GM12878 (cell line): Measurements from ENCODE around the gene ATP6V0E1. TPM values are rescaled to one million over a fixed set of nuclear protein-coding genes. Genes with fewer than 3 reads are reported as not detected.

Experiments used
- ATAC-seq: fragments of 200-7000 bp; cut with Tn5 transposase; 3 replicates; pipeline ENCODE4 v1.9.1; 2020; ENCODE audit warnings: mild to moderate bottlenecking, moderate library complexity
- BruUV-seq: library from RNA; stranded (reverse); fragments of 400-500 nt; replicated peaks from 2 replicates; lab custom pipeline; 2021; lab: Mats Ljungman, UMichigan
- CTCF ChIA-PET: fragments of 300-600 bp; sonication (Branson Sonifier 250); formaldehyde crosslinking; extraction: SDS; loops from one replicate; lab custom pipeline; 2021; ENCODE audit warnings: inconsistent platforms; lab: Yijun Ruan, JAX
- POLR2A ChIA-PET: fragments of 350-600 bp; formaldehyde crosslinking; extraction: SDS; loops from one replicate; lab custom pipeline; 2021; ENCODE audit warnings: inconsistent platforms; lab: Charles Lee
- RAD21 ChIA-PET: fragments of 300-600 bp; sonication (Branson Sonifier 250); formaldehyde crosslinking; loops from one replicate; lab custom pipeline; 2023; ENCODE audit warnings: antibody characterized with exemption; ENCODE audit not compliant: unreplicated experiment; lab: Charles Lee
- SMC1A ChIA-PET: fragments of 300-600 bp; sonication (Branson Sonifier 250); formaldehyde crosslinking; loops from one replicate; lab custom pipeline; 2023; ENCODE audit not compliant: unreplicated experiment, uncharacterized antibody; lab: Charles Lee
- DNase-seq: peaks from one replicate; pipeline ENCODE4 v3.0.0-alpha.2; 2011; ENCODE audit warnings: low read depth, low spot score
- FAIRE-seq: peaks from 3 replicates; lab custom pipeline; 2011; peaks lifted over from hg19 to GRCh38; lab: Jason Lieb, UNC
- H2AFZ ChIP-seq: 2 replicates; pipeline ENCODE4 v1.6.0; 2011; ENCODE audit warnings: low read depth, low read length, control low read depth; ENCODE audit not compliant: control insufficient read depth
- H3K27ac ChIP-seq: 2 replicates; pipeline ENCODE4 v1.5.1; 2011; ENCODE audit warnings: control low read depth; ENCODE audit not compliant: control insufficient read depth, insufficient read depth
- H3K27me3 ChIP-seq, 2 experiments: replicated peaks in 1 of 2; 2 replicates each; pipeline versions ENCODE4 v1.6.0 to v1.6.1; 2011; ENCODE audit warnings: low read length in 1 of 2; ENCODE audit not compliant: control insufficient read depth in 2 of 2, insufficient read depth in 2 of 2
- H3K36me3 ChIP-seq, 2 experiments: 2 replicates each; pipeline ENCODE4 v1.5.1; 2011; ENCODE audit warnings: low read length in 1 of 2; ENCODE audit not compliant: control insufficient read depth in 2 of 2, insufficient read depth in 2 of 2
- H3K4me1 ChIP-seq: 2 replicates; pipeline ENCODE4 v1.6.1; 2011; ENCODE audit warnings: mild to moderate bottlenecking, low read length, moderate library complexity, mixed read lengths; ENCODE audit not compliant: control insufficient read depth, insufficient read depth
- H3K4me2 ChIP-seq: 2 replicates; pipeline ENCODE4 v1.6.0; 2011; ENCODE audit warnings: control low read depth; ENCODE audit not compliant: control insufficient read depth, insufficient read depth
- H3K4me3 ChIP-seq: fragments of 200-600 bp; sonication (generic); 2 replicates; pipeline ENCODE4 v1.5.1; 2016
- H3K79me2 ChIP-seq: 2 replicates; pipeline ENCODE4 v1.6.0; 2011; ENCODE audit warnings: low read length; ENCODE audit not compliant: control insufficient read depth, insufficient read depth
- H3K9ac ChIP-seq: 2 replicates; pipeline ENCODE4 v1.8.0; 2011; ENCODE audit warnings: low read length, control low read depth, mixed read lengths; ENCODE audit not compliant: control insufficient read depth, insufficient read depth
- H3K9me3 ChIP-seq: replicated peaks from 3 replicates; pipeline ENCODE4 v1.5.1; 2011; ENCODE audit warnings: mild to moderate bottlenecking, low read length; ENCODE audit not compliant: control insufficient read depth, insufficient read depth
- H4K20me1 ChIP-seq: 2 replicates; pipeline ENCODE4 v1.6.0; 2011; ENCODE audit not compliant: control insufficient read depth, insufficient read depth
- BCLAF1 ChIP-seq: fragments of 450-650 bp; IDR thresholded peaks from 2 replicates; pipeline ENCODE4 v1.6.1; 2017; ENCODE audit warnings: antibody characterized with exemption, mild to moderate bottlenecking, moderate library complexity
- E4F1 ChIP-seq: fragments of 450-650 bp; IDR thresholded peaks from 2 replicates; pipeline ENCODE4 v1.6.1; 2018; ENCODE audit warnings: borderline replicate concordance, mild to moderate bottlenecking; ENCODE audit not compliant: partially characterized antibody
- HDGF ChIP-seq: fragments of 450-650 bp; IDR thresholded peaks from 2 replicates; pipeline ENCODE4 v1.6.1; 2016; ENCODE audit warnings: antibody characterized with exemption
- IRF5 ChIP-seq: fragments of 450-650 bp; IDR thresholded peaks from 2 replicates; pipeline ENCODE4 v1.6.1; 2017; ENCODE audit warnings: borderline replicate concordance
- KAT2A ChIP-seq: conservative IDR thresholded peaks from 2 replicates; pipeline ENCODE4 v1.6.1; 2011; ENCODE audit warnings: low read depth, low read length; ENCODE audit not compliant: control insufficient read depth
- LARP7 ChIP-seq: fragments of 450-650 bp; IDR thresholded peaks from 2 replicates; pipeline ENCODE4 v1.6.1; 2017; ENCODE audit warnings: mild to moderate bottlenecking
- MEF2B ChIP-seq: fragments of 450-650 bp; IDR thresholded peaks from 2 replicates; pipeline ENCODE4 v1.6.1; 2018; ENCODE audit warnings: mild to moderate bottlenecking, moderate library complexity; ENCODE audit not compliant: partially characterized antibody, poor library complexity, severe bottlenecking
- MTA2 ChIP-seq: fragments of 450-650 bp; IDR thresholded peaks from 2 replicates; pipeline ENCODE4 v1.6.1; 2016; ENCODE audit warnings: low read depth, mild to moderate bottlenecking, moderate library complexity
- MTA3 ChIP-seq: IDR thresholded peaks from 2 replicates; pipeline ENCODE4 v1.6.1; 2012; ENCODE audit warnings: low read length, inconsistent platforms, borderline replicate concordance
- NR2C1 ChIP-seq: fragments of 450-650 bp; IDR thresholded peaks from 2 replicates; pipeline ENCODE4 v1.6.1; 2017; ENCODE audit warnings: antibody characterized with exemption, mild to moderate bottlenecking, moderate library complexity
- NR2F1 ChIP-seq: fragments of 450-650 bp; conservative IDR thresholded peaks from 2 replicates; pipeline ENCODE4 v1.6.1; 2017; ENCODE audit warnings: mild to moderate bottlenecking
- RB1 ChIP-seq: fragments of 450-650 bp; formaldehyde crosslinking; IDR thresholded peaks from 2 replicates; pipeline ENCODE4 v1.6.1; 2017; ENCODE audit warnings: mild to moderate bottlenecking, borderline replicate concordance
- RCOR1 ChIP-seq: conservative IDR thresholded peaks from 2 replicates; pipeline ENCODE4 v1.6.1; 2012; ENCODE audit warnings: low read depth, low read length, improper control_type of control experiment
- RUNX3 ChIP-seq: IDR thresholded peaks from 2 replicates; pipeline ENCODE4 v1.6.1; 2012; ENCODE audit warnings: low read length, inconsistent platforms
- SIN3A ChIP-seq: IDR thresholded peaks from 2 replicates; pipeline ENCODE4 v1.6.1; 2012; ENCODE audit warnings: low read depth, low read length, improper control_type of control experiment
- SMAD1 ChIP-seq: fragments of 450-650 bp; IDR thresholded peaks from 2 replicates; pipeline ENCODE4 v1.6.1; 2018; ENCODE audit warnings: mild to moderate bottlenecking, low read depth; ENCODE audit not compliant: partially characterized antibody
- SMAD5 ChIP-seq: IDR thresholded peaks from 2 replicates; pipeline ENCODE4 v1.6.1; 2016; ENCODE audit warnings: antibody characterized with exemption, low read depth
- SRF ChIP-seq, 2 experiments: IDR thresholded peaks; 2 replicates each; pipeline ENCODE4 v1.6.1; 2011; ENCODE audit warnings: low read depth in 2 of 2, low read length in 2 of 2, mild to moderate bottlenecking in 1 of 2, moderate library complexity in 1 of 2
- TCF12 ChIP-seq: IDR thresholded peaks from 2 replicates; pipeline ENCODE4 v1.6.1; 2011; ENCODE audit warnings: low read depth, mild to moderate bottlenecking, low read length
- YBX1 ChIP-seq: fragments of 450-650 bp; IDR thresholded peaks from 2 replicates; pipeline ENCODE4 v1.6.1; 2016; ENCODE audit warnings: antibody characterized with exemption
- ZNF24 ChIP-seq: fragments of 450-650 bp; IDR thresholded peaks from 2 replicates; pipeline ENCODE4 v1.6.1; 2017; ENCODE audit warnings: antibody characterized with exemption, mild to moderate bottlenecking
- WGBS: methylation state at CpG from one replicate; pipeline ENCODE4 v1.1.6; 2016; ENCODE audit warnings: low lambda C conversion rate; ENCODE audit not compliant: insufficient replicate concordance, insufficient coverage; ENCODE audit errors: missing lambda C conversion rate; 5-methylcytosine and 5-hydroxymethylcytosine counted together
- in situ Hi-C: fragments of 300-500 bp; cut with MboI; formaldehyde crosslinking; loops from 9 replicates; pipeline ENCODE4 v1.14.3; 2018; ENCODE audit warnings: mixed read lengths
- intact Hi-C: fragments of 100-400 bp; cut with micrococcal nuclease; formaldehyde crosslinking; loops from one replicate; pipeline ENCODE4 v1.14.2; 2022; ENCODE audit not compliant: unreplicated experiment
- polyA plus RNA-seq, 11 experiments: library from polyadenylated mRNA; depleted of rRNA in 4 of 11; unstranded in 6 of 11; stranded (reverse) in 5 of 11; fragments of >200 nt; fragmentation: Nextera tagmentation in 4 of 11; fragmentation: Illumina TruSeq in 1 of 11; extraction: Ambion mirVana in 4 of 11; extraction: Trizol in 1 of 11; gene quantifications; 1 replicate in 1 of 11; 2 replicates in 10 of 11; pipeline versions ENCODE4 v1.2.1 to v1.2.3, GENCODE V29; 2011 to 2016; ENCODE audit warnings: inconsistent platforms in 2 of 11, missing spikeins in 2 of 11, low read depth in 1 of 11
- total RNA-seq, 4 experiments: library from RNA; depleted of rRNA in 3 of 4; stranded (reverse); fragments of >200 nt in 3 of 4; fragmentation: Illumina TruSeq in 1 of 4; extraction: Trizol in 1 of 4; gene quantifications; 2 replicates each; pipeline versions ENCODE4 v1.2.1 to v1.2.3, GENCODE V29; 2013 to 2021

The ATP6V0E1 gene
- total and polyA plus RNA-seq, 10 of the 15 experiments (the other 5 are each of a cell fraction or from before 2014, with no cell fraction given) = 143 to 787 (median 306) TPM

GRCh38 chr5:172944741-172945140, 38.8 kb upstream of the ATP6V0E1 start (continued):
- no peak for TF ChIP-seq HDGF
- TF ChIP-seq LARP7 = no peak
- TF ChIP-seq MEF2B = no peak
- no peak for TF ChIP-seq SIN3A
- no peak for TF ChIP-seq ZNF24
- no peak for TF ChIP-seq MTA3
- TF ChIP-seq YBX1 = no peak
- no peak for TF ChIP-seq SRF (IDR thresholded peaks at IDR 0.05; ENCODE audit: low read depth in 2 of 2, low read length in 2 of 2)
- TF ChIP-seq, all 136 proteins: peak for 0

GRCh38 chr5:172945151-172945550, 38.4 kb upstream of the ATP6V0E1 start:
- no peaks in the 10 kb centered on the region for H3K79me2 ChIP-seq
- POLR2A ChIA-PET = no interaction called here
- H2AFZ ChIP-seq = no peak overlapping the region
- no peak overlapping the region for H3K27ac ChIP-seq
- H3K9ac ChIP-seq = no peak overlapping the region
- H3K4me2 ChIP-seq = no peak overlapping the region
- 96% methylated on average over 6 of the region's 6 CpGs for WGBS
- intact Hi-C loops = no loop called here
- no peaks in the 10 kb centered on the region for H3K9me3 ChIP-seq
- H4K20me1 ChIP-seq = no peaks in the 10 kb centered on the region
- SMC1A ChIA-PET = no interaction called here
- RAD21 ChIA-PET = no interaction called here
- ATAC-seq (no peak), FAIRE-seq (no peak), DNase-seq (no peak)
- H3K27me3 ChIP-seq = no peaks in the 10 kb centered on the region
- no TSS peak for BruUV-seq
- peaks cover 1 to 4% of the 10 kb centered on the region in 2 experiments; a peak in 2 of 4 replicates for H3K36me3 ChIP-seq
- H3K4me1 ChIP-seq = no peaks in the 10 kb centered on the region
- CTCF ChIA-PET = interaction anchor here (1.4 kb wide), 1 partner anchor 13 kb away, joined by 3 read pairs; no protein-coding TSS in a partner anchor
- in situ Hi-C loops = no loop called here
- no peak overlapping the region for H3K4me3 ChIP-seq
- TF ChIP-seq BCLAF1 (no peak), TCF12 (no peak), SMAD1 (no peak), SMAD5 (no peak), IRF5 (no peak), RUNX3 (no peak), E4F1 (no peak), RB1 (no peak), RCOR1 (no peak), NR2F1 (no peak), MTA2 (no peak), NR2C1 (no peak), KAT2A (no peak)
